ENCODE data around the gene PLVAP. TPM values are rescaled to one million over a fixed set of nuclear protein-coding genes. Genes with fewer than 3 reads are reported as not detected.

The PLVAP gene
- total and polyA plus RNA-seq, 9 of the 15 experiments (the other 6 are each of a cell fraction or from before 2014, with no cell fraction given): 0.09 to 0.84 (median 0.51) TPM; not detected in 4

- H3K4me2 ChIP-seq (ENCODE audit: insufficient read depth, low read length): peak overlapping the region; percentile 76
- intact Hi-C loops (cut with micrococcal nuclease): loop anchor here (1.0 to 2.0 kb wide), 2 partner anchors 25 to 41 kb away; partner anchors contain the start of gene DDA1
- FAIRE-seq: peak; percentile 92
- peak; percentile 69 to 95 (median 78) for DNase-seq (ENCODE audit: extremely low read depth in 1 of 4, low spot score in 3 of 4)
- ChIA-PET POLR2A (interaction anchor here (0.6 to 7.9 kb wide), 13 partner anchors 9 to 343 kb away, joined by 3 to 78 read pairs (median 3); partner anchors contain the start of genes BST2 and DDA1), CTCF (ENCODE audit: low intra/inter-chr PET ratio) (interaction anchor here (0.6 to 1.5 kb wide), 2 partner anchors 28 to 46 kb away, joined by 3 read pairs; partner anchors contain the start of gene MRPL34)
- peak overlapping the region; percentile 69 for H3K4me3 ChIP-seq
- peaks cover 29 to 72% of the 10 kb centered on the region in 2 experiments; a peak in 4 of 5 replicates for H3K4me1 ChIP-seq (replicated peaks in 1 of 2; ENCODE audit: control insufficient read depth in 2 of 2, insufficient read depth in 2 of 2, low read length in 2 of 2)
- no peaks in the 10 kb centered on the region for H3K27me3 ChIP-seq (ENCODE audit: control insufficient read depth in 2 of 2, insufficient read depth in 2 of 2, low read length in 2 of 2)
- ATAC-seq: peak; percentile 27
- H3K27ac ChIP-seq (ENCODE audit: extremely low read depth, low read depth, low read length): peak overlapping the region; percentile 75
- H3K36me3 ChIP-seq (ENCODE audit: control insufficient read depth, insufficient read depth, low read length): peaks cover 12% of the 10 kb centered on the region; the same call in 1 of the 3 replicates
- peak overlapping the region; percentile 90 for H2AFZ ChIP-seq (ENCODE audit: low read depth, low read length)
- TSS peak; percentile 21 for BruUV-seq (replicated peaks)
- in situ Hi-C loops (cut with MboI): no loop called here
- no peaks in the 10 kb centered on the region; the same call in 1 of the 2 replicates for H4K20me1 ChIP-seq (replicated peaks; ENCODE audit: control insufficient read depth, insufficient read depth, low read length)
- peak overlapping the region; percentile 69 to 90 for H3K9ac ChIP-seq (ENCODE audit: insufficient read depth in 1 of 2, low read depth in 2 of 2, low read length in 2 of 2)
- WGBS (ENCODE audit: insufficient coverage, low coverage, missing lambda C conversion rate): 11% methylated on average over 46 of the region's 52 CpGs
- H3K9me3 ChIP-seq (replicated peaks; ENCODE audit: control insufficient read depth, insufficient read depth, low read depth, low read length): no peaks in the 10 kb centered on the region; the same call in 1 of the 2 replicates
- peaks cover 22% of the 10 kb centered on the region for H3K79me2 ChIP-seq (ENCODE audit: control insufficient read depth, insufficient read depth, low read length)
- no peaks in the 10 kb centered on the region for H3K9me1 ChIP-seq (ENCODE audit: control insufficient read depth, insufficient read depth, low read length)
- TF ChIP-seq SIRT6 (IDR thresholded peaks at IDR 0.05; ENCODE audit: low read depth, low read length) (no peak), NR1H2 (CRISPR knock-in tag; IDR thresholded peaks at IDR 0.05) (no peak), NFE2L1 (tag; IDR thresholded peaks at IDR 0.05; ENCODE audit: borderline replicate concordance, low read depth) (no peak), ZNF507 (tag; conservative IDR thresholded peaks at IDR 0.05) (no peak), NFIC (IDR thresholded peaks at IDR 0.05) (peak; percentile 25), AFF1 (IDR thresholded peaks at IDR 0.05; ENCODE audit: low read depth in 1 of 2, partially characterized antibody in 2 of 2) (peak in 1 of 2 experiments; percentile 57), SAFB2 (IDR thresholded peaks at IDR 0.05; ENCODE audit: borderline replicate concordance, low read depth, low read length, severe bottlenecking) (no peak), HDAC3 (IDR thresholded peaks at IDR 0.05; ENCODE audit: borderline replicate concordance, partially characterized antibody) (no peak), CHCHD3 (CRISPR knock-in tag; IDR thresholded peaks at IDR 0.05) (no peak), GABPA (tag; conservative IDR thresholded peaks at IDR 0.05; ENCODE audit: low read depth) (no peak), ZBTB12 (CRISPR knock-in tag; IDR thresholded peaks at IDR 0.05) (0 out of 2 replicates have a peak, but pooled peaks have one; percentile 40), EGR1 (conservative IDR thresholded peaks at IDR 0.05) (no peak; the same call in 1 of the 2 replicates), MAFK (IDR thresholded peaks at IDR 0.05; ENCODE audit: low read length) (no peak; the same call in none of the 2 replicates), ZNF449 (CRISPR knock-in tag; IDR thresholded peaks at IDR 0.05) (no peak)
Observed at GRCh38 chr19:17333611-17334413, 43.3 kb downstream of the PLVAP start.

All from K562 (cell line).